Mucosa of rectum (tissue), 2 donors: Measurements from ENCODE around the gene RPL36AL.

ENCODE experiments used
- H3K27ac ChIP-seq, 2 donors: one replicate each; pipeline ENCODE4 v1.7.0; 2013; ENCODE audit warnings: inconsistent platforms in 2 of 2, low read depth in 2 of 2, low read length in 2 of 2
- H3K27me3 ChIP-seq, 2 donors: one replicate each; pipeline ENCODE4 v1.7.0; 2013; ENCODE audit warnings: low read length in 2 of 2; ENCODE audit not compliant: control insufficient read depth in 2 of 2, insufficient read depth in 2 of 2
- H3K36me3 ChIP-seq, 2 donors: one replicate each; pipeline ENCODE4 v1.7.0; 2013; ENCODE audit warnings: low read length in 2 of 2; ENCODE audit not compliant: control insufficient read depth in 2 of 2, insufficient read depth in 2 of 2
- H3K4me1 ChIP-seq, 2 donors: one replicate each; pipeline ENCODE4 v1.7.0; 2013; ENCODE audit warnings: low read length in 2 of 2, mild to moderate bottlenecking in 1 of 2; ENCODE audit not compliant: control insufficient read depth in 2 of 2, insufficient read depth in 2 of 2
- H3K4me3 ChIP-seq, 2 donors: one replicate each; pipeline ENCODE4 v1.7.0; 2013; ENCODE audit warnings: low read length in 2 of 2
- H3K9ac ChIP-seq, 2 donors: one replicate each; pipeline ENCODE4 v1.7.0; 2013; ENCODE audit warnings: low read length in 2 of 2, low read depth in 1 of 2, mild to moderate bottlenecking in 1 of 2
- H3K9me3 ChIP-seq, 2 donors: one replicate each; pipeline ENCODE4 v1.7.0; 2013; ENCODE audit warnings: low read length in 2 of 2; ENCODE audit not compliant: control insufficient read depth in 2 of 2
- donor health status: healthy.
- donor health status: Normal muscosa, but diverticular disease.

Gene RPL36AL

DNA sequence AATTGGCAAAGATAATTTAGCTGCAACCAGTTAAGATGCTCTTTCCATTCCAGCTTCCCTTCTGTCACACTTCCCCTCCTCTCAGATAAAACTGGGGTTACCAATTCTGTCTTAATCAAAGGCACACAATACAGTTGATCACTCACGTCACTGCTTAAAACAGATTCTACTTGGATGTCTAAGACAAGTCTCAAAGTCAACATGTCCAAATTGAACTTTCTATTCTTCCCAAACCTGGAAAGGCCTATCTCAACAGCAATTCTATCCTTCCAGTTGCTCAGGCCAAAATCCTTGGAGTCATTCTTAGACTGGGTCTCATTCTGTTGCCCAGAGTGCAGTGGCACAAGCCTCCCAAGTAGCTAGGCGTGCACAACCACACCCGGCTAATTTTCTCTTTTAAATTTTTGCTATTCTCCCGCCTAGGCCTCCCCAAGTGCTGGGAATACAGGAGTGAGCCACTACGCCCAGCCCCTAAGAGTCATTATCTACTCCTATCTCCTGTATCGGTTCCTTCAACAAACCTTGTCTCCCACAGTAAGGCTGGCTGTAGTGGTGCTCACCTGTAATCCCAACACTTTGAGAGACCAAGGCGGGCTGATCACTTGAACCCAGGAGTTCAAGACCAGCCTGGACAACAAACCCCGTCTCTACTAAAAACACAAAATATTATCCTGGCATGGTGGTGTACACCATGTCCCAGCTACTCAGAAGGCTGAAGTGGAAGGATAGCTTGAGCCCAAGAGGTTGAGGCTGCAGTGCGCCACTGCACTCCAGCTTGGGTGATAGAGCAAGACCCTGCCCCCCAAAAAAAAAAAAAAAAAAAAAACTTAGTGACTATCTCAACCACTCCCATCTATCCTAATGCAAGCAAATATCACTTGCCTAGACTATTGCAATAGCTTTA is 39.0 kb downstream of the RPL36AL start:
- Histone ChIP-seq H3K27ac (no peak overlapping the region), H3K4me3 (no peak overlapping the region), H3K27me3 (no peaks in the 10 kb centered on the region), H3K9ac (no peak overlapping the region), H3K36me3 (peaks cover 15 to 31% of the 10 kb centered on the region in 2 donors), H3K4me1 (peaks cover 13 to 15% of the 10 kb centered on the region in 2 donors), H3K9me3 (no peaks in the 10 kb centered on the region)

DNA sequence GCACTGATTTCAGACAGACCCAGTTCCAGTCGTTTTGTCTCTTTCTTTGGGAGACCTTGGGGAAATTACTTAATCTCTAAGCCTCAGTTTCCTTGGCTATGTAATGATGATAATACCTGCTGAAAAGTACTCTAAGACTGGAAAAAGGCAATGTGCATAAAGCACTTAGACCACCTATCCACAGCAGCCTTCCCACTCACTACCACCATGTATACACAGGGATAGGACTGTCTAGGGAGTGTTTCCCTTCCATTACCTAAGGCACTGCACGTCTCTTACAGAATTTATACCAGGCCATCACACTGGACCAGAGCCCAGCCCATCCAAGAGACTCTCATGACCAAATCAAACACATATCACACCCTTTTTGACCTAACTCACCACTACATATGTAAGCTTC is 40.6 kb downstream of the RPL36AL start:
- Histone ChIP-seq H3K9me3 (no peaks in the 10 kb centered on the region), H3K9ac (no peak overlapping the region), H3K27me3 (no peaks in the 10 kb centered on the region), H3K36me3 (peaks cover 18 to 30% of the 10 kb centered on the region in 2 donors), H3K4me1 (peaks cover 13% of the 10 kb centered on the region in 2 donors), H3K4me3 (no peak overlapping the region), H3K27ac (no peak overlapping the region)

DNA sequence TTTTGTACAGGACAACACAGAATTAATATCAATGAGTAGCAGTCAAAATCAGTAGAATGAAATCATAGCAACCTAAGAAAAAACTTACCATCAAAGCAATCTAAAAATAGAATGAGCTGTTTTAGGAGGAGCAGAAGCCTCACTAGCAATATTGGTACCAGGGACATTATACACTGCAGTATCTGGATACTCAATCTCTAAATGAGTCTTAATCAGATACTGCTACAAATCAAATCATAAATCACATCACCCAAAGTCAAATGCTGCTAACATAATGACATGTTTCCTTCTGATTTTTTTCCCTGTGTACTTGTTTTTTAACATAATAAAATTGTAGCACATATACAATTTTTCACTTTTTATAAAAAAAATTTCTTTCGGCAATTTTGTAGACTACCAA is 42.3 kb downstream of the RPL36AL start:
- Histone ChIP-seq H3K27me3 (no peaks in the 10 kb centered on the region), H3K4me1 (no peaks in the 10 kb centered on the region), H3K9ac (no peak overlapping the region), H3K4me3 (no peak overlapping the region), H3K9me3 (no peaks in the 10 kb centered on the region), H3K36me3 (peaks cover 17 to 21% of the 10 kb centered on the region in 2 donors), H3K27ac (no peak overlapping the region)

DNA sequence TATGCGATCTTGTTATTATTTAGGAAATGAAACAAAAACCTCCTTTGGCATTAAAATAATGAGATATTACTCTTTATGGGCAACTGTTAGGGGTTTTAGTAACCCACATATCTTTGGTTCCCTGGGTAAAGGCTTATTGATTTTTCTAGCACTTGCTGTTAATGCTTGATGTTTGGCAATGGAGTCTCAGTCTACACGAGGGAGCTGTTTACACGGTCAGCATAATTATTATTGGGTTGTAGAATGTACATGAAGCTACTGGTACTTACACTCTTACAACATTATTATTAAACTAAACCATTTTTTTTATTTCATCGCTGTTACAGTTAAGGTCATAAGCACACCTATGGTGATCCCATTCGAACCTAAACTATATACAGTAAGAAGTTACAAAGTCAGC is 46.4 kb downstream of the RPL36AL start:
- peaks cover 6 to 11% of the 10 kb centered on the region in 2 donors for H3K36me3 ChIP-seq
- no peaks in the 10 kb centered on the region for H3K9me3 ChIP-seq
- H3K4me3 ChIP-seq = no peak overlapping the region

DNA sequence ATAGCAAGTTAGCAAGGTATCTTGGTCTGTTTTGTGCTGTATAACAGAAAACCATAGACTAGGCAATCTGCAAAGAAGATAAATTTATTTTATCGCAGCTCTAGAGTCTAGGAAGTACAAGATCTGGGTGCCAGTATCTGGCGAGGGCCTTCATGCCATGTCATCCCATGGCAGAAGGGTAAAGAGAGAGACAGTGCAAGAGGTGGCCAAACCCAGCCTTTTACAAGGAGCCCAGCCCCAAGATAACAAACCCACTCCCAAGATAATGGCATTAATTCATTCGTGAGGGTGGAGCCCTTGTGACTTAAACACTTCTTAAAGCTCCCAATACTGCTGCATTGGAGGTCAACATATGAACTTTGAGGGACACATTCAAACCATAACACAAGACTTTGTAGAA is 51.1 kb downstream of the RPL36AL start:
- Histone ChIP-seq H3K9me3 (no peaks in the 10 kb centered on the region), H3K36me3 (no peaks in the 10 kb centered on the region), H3K4me3 (no peak overlapping the region), H3K27ac (no peak overlapping the region), H3K9ac (no peak overlapping the region), H3K27me3 (no peaks in the 10 kb centered on the region), H3K4me1 (no peaks in the 10 kb centered on the region)

More for the DNA sequence above, 46.4 kb downstream of the RPL36AL start:
- H3K9ac ChIP-seq = no peak overlapping the region
- H3K27me3 ChIP-seq = no peaks in the 10 kb centered on the region
- no peaks in the 10 kb centered on the region for H3K4me1 ChIP-seq
- no peak overlapping the region for H3K27ac ChIP-seq
